Stimulated activated CD4-positive, alpha-beta T cell treated with anti-CD3 and anti-CD28 coated beads, TNF-alpha, amount 100 ng/mL, for 4 hours (primary cell): ENCODE measurements around the gene ATP6V0C.
A peak's percentile ranks its signal among the peaks of the same experiment; 100 is the strongest.
"Not testable (repeated sequence)": the region's sequence is repeated elsewhere in the genome, so short reads cannot be mapped to it uniquely, and the experiment has no call there.

ENCODE experiments used
- DNase-seq, 3 experiments: peaks; one replicate each; pipeline ENCODE4 v3.0.0-alpha.2; 2020; ENCODE audit warnings: low read depth in 3 of 3

ATP6V0C gene

GRCh38 chr16:2528161-2529060 lies 14.7 kb downstream of the ATP6V0C start:
- no peak for DNase-seq

- DNase-seq = no peak
These were observed 15.5 kb downstream of the ATP6V0C start for GRCh38 chr16:2529061-2529931.

GRCh38 chr16:2529961-2530628 lies 16.3 kb downstream of the ATP6V0C start:
- DNase-seq = no peak

- DNase-seq = no peak
These were observed 17.0 kb downstream of the ATP6V0C start for GRCh38 chr16:2530629-2531318.

GRCh38 chr16:2531371-2531695 lies 17.6 kb downstream of the ATP6V0C start, which contains the start of gene CEMP1:
CEMP1 (minus strand) TSS chr16:2531408; CDS start chr16:2531073, 335 bp downstream.
- DNase-seq = no peak

- peak; percentile 91 to 95 (median 94) for DNase-seq
These were observed 18.1 kb downstream of the ATP6V0C start for GRCh38 chr16:2531696-2532493.

- DNase-seq = peak in 1 of 3 experiments; percentile 36
These were observed 18.9 kb downstream of the ATP6V0C start for GRCh38 chr16:2532494-2533141.

GRCh38 chr16:2533142-2533755 lies 19.5 kb downstream of the ATP6V0C start:
- not testable (repeated sequence) for DNase-seq

GRCh38 chr16:2533912-2534311 lies 20.2 kb downstream of the ATP6V0C start:
- no peak for DNase-seq

- DNase-seq = not testable (repeated sequence)
These were observed 20.6 kb downstream of the ATP6V0C start for GRCh38 chr16:2534335-2534734.

- DNase-seq = no peak
These were observed 21.9 kb downstream of the ATP6V0C start for GRCh38 chr16:2535625-2536013.

- peak; percentile 83 to 91 (median 90) for DNase-seq
These were observed 24.0 kb downstream of the ATP6V0C start, which contains the start of gene PDPK1 for GRCh38 chr16:2537451-2538379. PDPK1 (plus strand) TSS chr16:2538021; CDS start chr16:2538113, 92 bp downstream.

- DNase-seq = not testable (repeated sequence)
These were observed 25.6 kb downstream of the ATP6V0C start for GRCh38 chr16:2539192-2539844.

- not testable (repeated sequence) for DNase-seq
These were observed 26.2 kb downstream of the ATP6V0C start for GRCh38 chr16:2539845-2540458.

- DNase-seq = not testable (repeated sequence)
These were observed 27.2 kb downstream of the ATP6V0C start for GRCh38 chr16:2540912-2541311.

- DNase-seq = not testable (repeated sequence)
These were observed 27.7 kb downstream of the ATP6V0C start for GRCh38 chr16:2541409-2541808.

- not testable (repeated sequence) for DNase-seq
These were observed 30.0 kb downstream of the ATP6V0C start for GRCh38 chr16:2543771-2544170.
